HepG2 (cell line): ENCODE measurements around the gene GPS1.

ENCODE experiments used
- CENPT ChIP-seq: sonication (generic); formaldehyde crosslinking; IDR thresholded peaks from 2 replicates; pipeline ENCODE4 v1.8.0; 2022; ENCODE audit warnings: low read depth, mild to moderate bottlenecking, moderate library complexity, missing genetic modification reagents
- EP300 ChIP-seq, 3 experiments: sonication (generic) in 1 of 3; formaldehyde crosslinking in 1 of 3; IDR thresholded peaks; 2 replicates each; pipeline versions ENCODE4 v1.5.1 to v1.6.1; 2011 to 2020; ENCODE audit warnings: low read depth in 2 of 3, low read length in 2 of 3, borderline replicate concordance in 1 of 3, improper control_type of control experiment in 1 of 3, mild to moderate bottlenecking in 1 of 3, missing genetic modification reagents in 1 of 3, moderate library complexity in 1 of 3
- FOXJ3 ChIP-seq: sonication (generic); formaldehyde crosslinking; IDR thresholded peaks from 2 replicates; pipeline ENCODE4 v1.4.0; 2020; ENCODE audit warnings: missing genetic modification reagents, mild to moderate bottlenecking, borderline replicate concordance
- GTF2F1 ChIP-seq: fragments of 150-350 bp; IDR thresholded peaks from 2 replicates; pipeline ENCODE4 v1.6.1; 2014; ENCODE audit warnings: low read length
- MAZ ChIP-seq, 2 experiments: sonication (generic) in 1 of 2; formaldehyde crosslinking in 1 of 2; IDR thresholded peaks; 2 replicates each; pipeline versions ENCODE4 v1.5.0 to v1.6.1; 2012 to 2020; ENCODE audit warnings: low read depth in 2 of 2, mild to moderate bottlenecking in 2 of 2, borderline replicate concordance in 1 of 2, improper control_type of control experiment in 1 of 2, low read length in 1 of 2, missing genetic modification reagents in 1 of 2, moderate library complexity in 1 of 2
- NR3C1 ChIP-seq: sonication (generic); formaldehyde crosslinking; IDR thresholded peaks from 2 replicates; pipeline ENCODE4 v1.4.0; 2020; ENCODE audit warnings: missing genetic modification reagents
- POLR2AphosphoS5 ChIP-seq: IDR thresholded peaks from 2 replicates; pipeline ENCODE4 v1.6.1; 2012; ENCODE audit warnings: low read depth, low read length
- POLR2G ChIP-seq: fragments of 200-400 bp; formaldehyde crosslinking; IDR thresholded peaks from 2 replicates; pipeline ENCODE4 v1.6.1; 2018; ENCODE audit warnings: mild to moderate bottlenecking, low read depth, low read length, moderate library complexity
- RAD21 ChIP-seq: fragments of 450-650 bp; formaldehyde crosslinking; IDR thresholded peaks from 2 replicates; pipeline ENCODE4 v1.5.0; 2020; ENCODE audit warnings: mild to moderate bottlenecking
- TCF7 ChIP-seq: sonication (generic); IDR thresholded peaks from 2 replicates; pipeline ENCODE4 v1.6.1; 2016; ENCODE audit warnings: antibody characterized with exemption, low read depth
- ZNF10 ChIP-seq: sonication (generic); formaldehyde crosslinking; IDR thresholded peaks from 2 replicates; pipeline ENCODE4 v1.4.0; 2020; ENCODE audit warnings: mild to moderate bottlenecking, low read depth, missing genetic modification reagents, borderline replicate concordance
- ZNF800 ChIP-seq: sonication (generic); formaldehyde crosslinking; IDR thresholded peaks from 2 replicates; pipeline ENCODE4 v1.4.0; 2020; ENCODE audit warnings: missing genetic modification reagents

GRCh38 chr17:82041144-82041814 is 10.4 kb upstream of the GPS1 start:
- TF ChIP-seq CENPT (CRISPR knock-in tag): no peak
- no peak for TF ChIP-seq POLR2AphosphoS5
- no peak for TF ChIP-seq EP300 (IDR thresholded peaks at IDR 0.05; ENCODE audit: low read depth in 2 of 2, low read length in 2 of 2)
- TF ChIP-seq EP300 (CRISPR knock-in tag; IDR thresholded peaks at IDR 0.05; ENCODE audit: borderline replicate concordance): no peak
- TF ChIP-seq POLR2G: no peak
- TF ChIP-seq RAD21: no peak
- no peak for TF ChIP-seq ZNF800 (CRISPR knock-in tag)
- no peak for TF ChIP-seq NR3C1 (CRISPR knock-in tag)
- no peak for TF ChIP-seq ZNF10
- no peak for TF ChIP-seq FOXJ3
- TF ChIP-seq GTF2F1: no peak
- no peak for TF ChIP-seq MAZ (IDR thresholded peaks at IDR 0.05; ENCODE audit: borderline replicate concordance, low read depth, low read length)
- no peak for TF ChIP-seq MAZ (CRISPR knock-in tag; IDR thresholded peaks at IDR 0.05; ENCODE audit: low read depth)
- peak; percentile 21; the same call in 1 of the 2 replicates for TF ChIP-seq TCF7
